ENCODE results near the gene TMEM169. TPM values are rescaled to one million over a fixed set of nuclear protein-coding genes. Genes with fewer than 3 reads are reported as not detected.
A peak's percentile ranks its signal among the peaks of the same experiment; 100 is the strongest.

TMEM169 gene
- total and polyA plus RNA-seq, 4 donors: 0.42 to 1.9 (median 0.80) TPM

GRCh38 chr2:216084547-216084946 lies 2.8 kb downstream of the TMEM169 start:
- Histone ChIP-seq H3K27ac (ENCODE audit: low read depth in 1 of 2, low read length in 2 of 2) (no peak overlapping the region), H3K9me3 (ENCODE audit: control insufficient read depth in 4 of 4, low read length in 3 of 4) (no peaks in the 10 kb centered on the region), H3K4me1 (ENCODE audit: control insufficient read depth in 4 of 4, insufficient read depth in 4 of 4, low read length in 3 of 4) (peaks cover 10 to 42% (median 36%) of the 10 kb centered on the region in 4 donors), H3K9ac (ENCODE audit: low read depth in 1 of 2, low read length in 2 of 2) (no peak overlapping the region), H3K36me3 (ENCODE audit: control insufficient read depth in 4 of 4, insufficient read depth in 3 of 4, low read depth in 1 of 4, low read length in 3 of 4) (no peaks in the 10 kb centered on the region), H3K27me3 (ENCODE audit: control insufficient read depth in 4 of 4, insufficient read depth in 4 of 4, low read length in 3 of 4) (no peaks in the 10 kb centered on the region), H3K4me3 (ENCODE audit: low read depth in 1 of 3, low read length in 3 of 3) (no peak overlapping the region)
- DNase-seq (ENCODE audit: low spot score): no peak
- TF ChIP-seq, protein P1, sequence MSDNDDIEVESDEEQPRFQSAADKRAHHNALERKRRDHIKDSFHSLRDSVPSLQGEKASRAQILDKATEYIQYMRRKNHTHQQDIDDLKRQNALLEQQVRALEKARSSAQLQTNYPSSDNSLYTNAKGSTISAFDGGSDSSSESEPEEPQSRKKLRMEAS (IDR thresholded peaks at IDR 0.05): no peak
- TF ChIP-seq RXRA (IDR thresholded peaks at IDR 0.05) (no peak), REST (IDR thresholded peaks at IDR 0.05) (no peak), ATF3 (IDR thresholded peaks at IDR 0.05) (no peak), ZBTB33 (IDR thresholded peaks at IDR 0.05) (no peak), FOXA1 (IDR thresholded peaks at IDR 0.05) (no peak), HNF4G (IDR thresholded peaks at IDR 0.05) (no peak), YY1 (IDR thresholded peaks at IDR 0.05) (no peak), NR2F2 (IDR thresholded peaks at IDR 0.05) (no peak), FOXA2 (IDR thresholded peaks at IDR 0.05) (no peak)
- TF ChIP-seq, protein P2, sequence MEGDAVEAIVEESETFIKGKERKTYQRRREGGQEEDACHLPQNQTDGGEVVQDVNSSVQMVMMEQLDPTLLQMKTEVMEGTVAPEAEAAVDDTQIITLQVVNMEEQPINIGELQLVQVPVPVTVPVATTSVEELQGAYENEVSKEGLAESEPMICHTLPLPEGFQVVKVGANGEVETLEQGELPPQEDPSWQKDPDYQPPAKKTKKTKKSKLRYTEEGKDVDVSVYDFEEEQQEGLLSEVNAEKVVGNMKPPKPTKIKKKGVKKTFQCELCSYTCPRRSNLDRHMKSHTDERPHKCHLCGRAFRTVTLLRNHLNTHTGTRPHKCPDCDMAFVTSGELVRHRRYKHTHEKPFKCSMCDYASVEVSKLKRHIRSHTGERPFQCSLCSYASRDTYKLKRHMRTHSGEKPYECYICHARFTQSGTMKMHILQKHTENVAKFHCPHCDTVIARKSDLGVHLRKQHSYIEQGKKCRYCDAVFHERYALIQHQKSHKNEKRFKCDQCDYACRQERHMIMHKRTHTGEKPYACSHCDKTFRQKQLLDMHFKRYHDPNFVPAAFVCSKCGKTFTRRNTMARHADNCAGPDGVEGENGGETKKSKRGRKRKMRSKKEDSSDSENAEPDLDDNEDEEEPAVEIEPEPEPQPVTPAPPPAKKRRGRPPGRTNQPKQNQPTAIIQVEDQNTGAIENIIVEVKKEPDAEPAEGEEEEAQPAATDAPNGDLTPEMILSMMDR (IDR thresholded peaks at IDR 0.05; ENCODE audit: low read depth, low read length, missing input control): no peak
- 77% methylated on average over 3 of the region's 3 CpGs for WGBS

DNA sequence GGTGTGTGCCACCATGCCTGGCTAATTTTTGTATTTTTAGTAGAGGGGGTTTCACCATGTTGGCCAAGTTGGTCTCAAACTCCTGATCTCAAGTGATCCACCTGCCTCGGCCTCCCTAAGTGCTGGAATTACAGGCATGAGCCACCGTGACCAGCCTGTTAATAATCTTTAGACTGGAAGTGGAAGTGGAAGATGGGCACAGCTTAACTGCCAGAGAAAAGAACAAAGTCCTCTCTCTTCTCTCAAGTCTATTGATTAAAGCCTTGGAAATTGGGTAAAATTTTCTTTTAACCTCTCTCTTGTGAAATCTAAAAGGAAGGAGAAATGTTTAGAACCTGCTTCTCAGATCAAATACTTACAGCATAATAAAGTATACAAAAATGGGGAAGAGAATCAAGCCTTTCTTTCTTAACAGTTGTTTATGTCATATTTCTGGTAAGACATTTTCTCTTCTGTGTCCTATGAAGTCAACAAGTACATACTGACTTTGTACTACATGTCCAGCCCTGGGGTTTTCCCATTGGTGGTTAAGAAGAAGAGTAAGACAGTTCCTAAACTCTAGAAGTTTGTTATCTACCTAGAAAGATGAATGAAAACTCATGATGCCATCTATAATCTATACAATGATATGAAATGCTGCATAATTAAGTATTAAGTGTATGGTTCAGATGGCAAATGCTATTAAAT lies 4.6 kb downstream of the TMEM169 start:
- no peak overlapping the region for H3K27ac ChIP-seq (ENCODE audit: low read depth in 1 of 2, low read length in 2 of 2)
- H3K36me3 ChIP-seq (ENCODE audit: control insufficient read depth in 4 of 4, insufficient read depth in 3 of 4, low read depth in 1 of 4, low read length in 3 of 4): no peaks in the 10 kb centered on the region
- 33% methylated on average over 2 of the region's 2 CpGs for WGBS
- peaks cover 10 to 42% (median 36%) of the 10 kb centered on the region in 4 donors for H3K4me1 ChIP-seq (ENCODE audit: control insufficient read depth in 4 of 4, insufficient read depth in 4 of 4, low read length in 3 of 4)
- no peak overlapping the region for H3K9ac ChIP-seq (ENCODE audit: low read depth in 1 of 2, low read length in 2 of 2)
- peak in 1 of 2 donors; percentile 23 for TF ChIP-seq EGR1 (IDR thresholded peaks at IDR 0.05; ENCODE audit: low read depth in 2 of 2)
- peak; percentile 46 to 74 for TF ChIP-seq HNF4A (conservative IDR thresholded peaks at IDR 0.05)
- peak in 1 of 2 donors; percentile 9 for TF ChIP-seq RXRA (IDR thresholded peaks at IDR 0.05)
- TF ChIP-seq HNF4G (IDR thresholded peaks at IDR 0.05): peak; percentile 36
- peak in 1 of 2 donors; percentile 5 for TF ChIP-seq RAD21 (IDR thresholded peaks at IDR 0.05)
- TF ChIP-seq, protein P1 (IDR thresholded peaks at IDR 0.05): peak; percentile 31
- no peak for TF ChIP-seq ATF3 (IDR thresholded peaks at IDR 0.05)
- TF ChIP-seq, protein P2 (IDR thresholded peaks at IDR 0.05; ENCODE audit: low read depth, low read length, missing input control): no peak
- no peaks in the 10 kb centered on the region for H3K27me3 ChIP-seq (ENCODE audit: control insufficient read depth in 4 of 4, insufficient read depth in 4 of 4, low read length in 3 of 4)
- no peaks in the 10 kb centered on the region for H3K9me3 ChIP-seq (ENCODE audit: control insufficient read depth in 4 of 4, low read length in 3 of 4)
- H3K4me3 ChIP-seq (ENCODE audit: low read depth in 1 of 3, low read length in 3 of 3): no peak overlapping the region
- no peak for DNase-seq (ENCODE audit: low spot score)
